Chondrocyte (in vitro differentiated cells): ENCODE data around the gene OSER1. TPM values are rescaled to one million over a fixed set of nuclear protein-coding genes. Genes with fewer than 3 reads are reported as not detected.
A peak's percentile ranks its signal among the peaks of the same experiment; 100 is the strongest.

Experiments
- DNase-seq: peaks from one replicate; pipeline ENCODE4 v3.0.0; 2021; ENCODE audit warnings: mixed read lengths, low spot score
- H3K27ac Mint-ChIP-seq: one replicate; pipeline ENCODE4 v1.8.0; 2021; ENCODE audit warnings: mild to moderate bottlenecking, moderate library complexity, mixed read lengths; ENCODE audit not compliant: unreplicated experiment
- H3K27me3 Mint-ChIP-seq: 2 replicates; pipeline ENCODE4 v1.8.0; 2021; ENCODE audit warnings: low read depth, mixed read lengths
- H3K36me3 Mint-ChIP-seq: 2 replicates; pipeline ENCODE4 v1.8.0; 2021; ENCODE audit warnings: low read depth, mixed read lengths
- H3K4me1 Mint-ChIP-seq: 2 replicates; pipeline ENCODE4 v1.8.0; 2021; ENCODE audit warnings: low read depth, mild to moderate bottlenecking, mixed read lengths
- H3K4me3 Mint-ChIP-seq: one replicate; pipeline ENCODE4 v1.8.0; 2021; ENCODE audit warnings: mild to moderate bottlenecking, moderate library complexity, mixed read lengths; ENCODE audit not compliant: unreplicated experiment
- H3K9me3 Mint-ChIP-seq: 2 replicates; pipeline ENCODE4 v1.8.0; 2021; ENCODE audit warnings: low read depth, mixed read lengths
- CTCF ChIP-seq: fragments of 200-600 bp; sonication (generic); IDR thresholded peaks from 2 replicates; pipeline ENCODE4 v1.5.0; 2021; ENCODE audit warnings: antibody characterized with exemption, mild to moderate bottlenecking, moderate library complexity
- total RNA-seq: library from RNA; stranded (reverse); gene quantifications from 3 replicates; pipeline ENCODE4 v1.2.1, GENCODE V29; 2021

Gene OSER1
- total RNA-seq, 1 donor from 2014 or later, result 30.3 TPM

- no peak overlapping the region for H3K4me3 Mint-ChIP-seq
- no peaks in the 10 kb centered on the region for H3K36me3 Mint-ChIP-seq
- no peaks in the 10 kb centered on the region for H3K4me1 Mint-ChIP-seq
- DNase-seq, result no peak
- H3K9me3 Mint-ChIP-seq, result no peaks in the 10 kb centered on the region
- no peak overlapping the region for H3K27ac Mint-ChIP-seq
- peak; percentile 14 for TF ChIP-seq CTCF
- H3K27me3 Mint-ChIP-seq, result peaks cover 2% of the 10 kb centered on the region
These were observed 43.0 kb upstream of the OSER1 start for GRCh38 chr20:44253528-44253927.

- peaks cover 12% of the 10 kb centered on the region for H3K27me3 Mint-ChIP-seq
- no peak overlapping the region for H3K4me3 Mint-ChIP-seq
- no peak for TF ChIP-seq CTCF
- no peaks in the 10 kb centered on the region for H3K9me3 Mint-ChIP-seq
- H3K27ac Mint-ChIP-seq, result no peak overlapping the region
- no peak for DNase-seq
- no peaks in the 10 kb centered on the region for H3K36me3 Mint-ChIP-seq
- peaks cover 11% of the 10 kb centered on the region for H3K4me1 Mint-ChIP-seq
These were observed 40.7 kb upstream of the OSER1 start for GRCh38 chr20:44251284-44251683.

- no peak for DNase-seq
- Mint-ChIP-seq H3K36me3 (no peaks in the 10 kb centered on the region), H3K4me3 (no peak overlapping the region), H3K27ac (no peak overlapping the region), H3K27me3 (peaks cover 12% of the 10 kb centered on the region), H3K9me3 (no peaks in the 10 kb centered on the region), H3K4me1 (peaks cover 11% of the 10 kb centered on the region)
- no peak for TF ChIP-seq CTCF
These were observed 37.8 kb upstream of the OSER1 start for GRCh38 chr20:44248410-44248759.

- Mint-ChIP-seq H3K27ac (no peak overlapping the region), H3K4me3 (no peak overlapping the region), H3K4me1 (peaks cover 11% of the 10 kb centered on the region), H3K36me3 (no peaks in the 10 kb centered on the region), H3K9me3 (no peaks in the 10 kb centered on the region), H3K27me3 (peaks cover 12% of the 10 kb centered on the region)
- no peak for DNase-seq
- TF ChIP-seq CTCF, result peak; percentile 71
These were observed 37.2 kb upstream of the OSER1 start for GRCh38 chr20:44247586-44248409.

- H3K27me3 Mint-ChIP-seq, result peaks cover 12% of the 10 kb centered on the region
- no peak for DNase-seq
- H3K4me1 Mint-ChIP-seq, result peaks cover 11% of the 10 kb centered on the region
- H3K4me3 Mint-ChIP-seq, result peak within 1 kb of the TSS; percentile 46
- no peaks in the 10 kb centered on the region for H3K36me3 Mint-ChIP-seq
- no peak for TF ChIP-seq CTCF
- H3K27ac Mint-ChIP-seq, result no peak within 1 kb of the TSS
- no peaks in the 10 kb centered on the region for H3K9me3 Mint-ChIP-seq
These were observed 36.6 kb upstream of the OSER1 start, which contains the start of gene GDAP1L1 for GRCh38 chr20:44247131-44247571. GDAP1L1 (plus strand) TSS chr20:44247308; CDS start chr20:44247335, 27 bp downstream.
